ENCODE results near the gene ARHGEF28.

ARHGEF28 gene

DNA sequence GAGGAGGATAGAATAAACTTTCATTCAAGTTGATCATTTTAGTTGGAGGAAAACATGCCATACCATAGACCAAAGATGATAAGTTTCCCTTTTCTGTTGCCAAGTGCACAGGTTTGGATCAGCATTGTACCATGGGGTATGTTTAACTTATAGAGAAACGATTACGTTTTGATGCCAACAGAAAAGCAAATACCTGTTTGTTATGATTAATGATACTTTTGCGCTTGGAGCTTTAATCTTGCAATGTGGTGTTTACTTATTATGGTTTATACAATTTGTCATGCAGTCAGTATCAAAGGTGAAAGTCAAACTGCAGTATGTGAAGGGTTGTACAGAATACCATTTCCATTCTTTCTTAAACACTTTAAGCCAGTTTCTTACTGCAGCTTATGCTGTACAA lies 13.2 kb upstream of the ARHGEF28 start:
- H3K4me3 ChIP-seq: no peak overlapping the region
- no peak for DNase-seq (ENCODE audit: low spot score)
- no peak overlapping the region for H3K27ac ChIP-seq
- TF ChIP-seq, protein P1, sequence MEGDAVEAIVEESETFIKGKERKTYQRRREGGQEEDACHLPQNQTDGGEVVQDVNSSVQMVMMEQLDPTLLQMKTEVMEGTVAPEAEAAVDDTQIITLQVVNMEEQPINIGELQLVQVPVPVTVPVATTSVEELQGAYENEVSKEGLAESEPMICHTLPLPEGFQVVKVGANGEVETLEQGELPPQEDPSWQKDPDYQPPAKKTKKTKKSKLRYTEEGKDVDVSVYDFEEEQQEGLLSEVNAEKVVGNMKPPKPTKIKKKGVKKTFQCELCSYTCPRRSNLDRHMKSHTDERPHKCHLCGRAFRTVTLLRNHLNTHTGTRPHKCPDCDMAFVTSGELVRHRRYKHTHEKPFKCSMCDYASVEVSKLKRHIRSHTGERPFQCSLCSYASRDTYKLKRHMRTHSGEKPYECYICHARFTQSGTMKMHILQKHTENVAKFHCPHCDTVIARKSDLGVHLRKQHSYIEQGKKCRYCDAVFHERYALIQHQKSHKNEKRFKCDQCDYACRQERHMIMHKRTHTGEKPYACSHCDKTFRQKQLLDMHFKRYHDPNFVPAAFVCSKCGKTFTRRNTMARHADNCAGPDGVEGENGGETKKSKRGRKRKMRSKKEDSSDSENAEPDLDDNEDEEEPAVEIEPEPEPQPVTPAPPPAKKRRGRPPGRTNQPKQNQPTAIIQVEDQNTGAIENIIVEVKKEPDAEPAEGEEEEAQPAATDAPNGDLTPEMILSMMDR (IDR thresholded peaks at IDR 0.05): no peak

DNA sequence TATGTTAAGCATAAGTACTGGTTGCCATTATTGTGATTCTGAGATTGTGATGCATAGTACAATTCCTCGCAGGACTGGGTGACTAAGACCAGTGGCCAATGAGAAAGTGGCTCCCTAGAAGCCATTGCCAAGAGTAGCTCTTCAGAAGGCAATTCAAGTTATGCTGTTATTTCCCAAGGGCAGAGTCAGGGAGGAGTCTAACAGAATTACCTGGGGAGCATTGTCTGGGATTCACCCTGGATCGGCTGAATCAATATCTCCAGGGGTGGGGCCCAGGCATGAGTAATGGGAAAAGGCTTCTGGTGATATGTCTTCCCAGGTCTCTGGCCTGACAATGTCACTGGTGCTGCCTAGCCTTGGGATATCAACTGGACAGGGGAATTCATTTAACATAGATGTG lies 10.9 kb upstream of the ARHGEF28 start:
- TF ChIP-seq, protein P1 (IDR thresholded peaks at IDR 0.05): no peak
- DNase-seq (ENCODE audit: low spot score): no peak
- Histone ChIP-seq H3K4me3 (no peak overlapping the region), H3K27ac (no peak overlapping the region)

DNA sequence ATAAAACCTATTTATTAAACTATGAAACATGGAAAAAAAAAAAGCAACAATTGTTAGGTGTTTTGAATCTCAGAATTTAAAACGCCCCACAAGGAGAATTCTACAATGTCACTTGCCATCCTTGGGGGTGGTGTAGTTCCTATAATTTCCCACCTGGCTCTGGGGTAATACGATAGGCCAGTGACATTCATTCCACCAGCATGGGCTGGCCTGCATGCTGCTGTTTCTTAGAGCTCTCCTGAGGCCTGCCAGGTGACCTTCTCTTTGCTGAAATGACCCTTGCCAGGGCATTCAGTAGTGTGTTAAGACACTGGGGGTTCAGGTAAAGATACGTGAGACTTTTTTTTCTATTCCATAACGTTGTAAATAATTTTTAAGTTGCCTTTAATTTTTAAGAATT lies 10.0 kb upstream of the ARHGEF28 start:
- no peak overlapping the region for H3K27ac ChIP-seq
- no peak overlapping the region for H3K4me3 ChIP-seq
- TF ChIP-seq, protein P1 (IDR thresholded peaks at IDR 0.05): no peak
- no peak for DNase-seq (ENCODE audit: low spot score)

DNA sequence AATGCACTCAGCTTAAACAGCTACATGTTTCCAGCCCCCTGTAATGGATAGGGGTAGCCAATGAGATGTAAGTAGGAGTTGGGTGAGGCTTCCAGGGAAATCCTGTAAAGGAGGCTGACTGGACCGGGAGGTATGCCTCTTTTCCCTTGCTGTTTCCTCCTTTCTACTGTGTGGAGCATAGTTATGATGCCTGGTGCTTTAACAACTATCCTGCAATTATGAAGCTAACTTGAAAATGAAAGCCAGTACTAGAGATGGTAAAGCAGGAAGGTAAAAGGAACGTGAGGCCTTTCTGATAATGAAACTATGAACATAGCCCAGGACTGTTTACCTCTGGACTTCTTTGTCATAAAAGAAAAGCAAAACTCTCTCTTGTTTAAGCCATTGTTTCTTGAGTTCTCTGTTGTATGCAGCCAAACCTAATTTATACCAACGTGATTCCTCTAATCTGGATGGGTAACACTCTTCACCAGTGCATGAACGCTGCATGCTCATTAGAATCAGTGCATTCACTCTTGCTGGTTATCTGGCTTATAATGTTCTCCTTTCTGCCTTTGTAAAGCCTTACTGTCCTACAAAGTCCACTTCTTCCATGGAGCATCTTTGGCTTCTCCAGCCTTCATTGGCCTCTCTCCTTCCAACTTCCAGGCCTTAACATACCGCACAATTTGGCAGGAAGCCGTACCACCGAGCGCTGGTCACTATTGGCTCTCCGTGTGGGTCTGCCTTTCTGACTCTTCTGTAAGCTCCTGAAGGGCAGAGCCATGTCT lies 8.3 kb upstream of the ARHGEF28 start:
- Histone ChIP-seq H3K4me3 (no peak overlapping the region), H3K27ac (no peak overlapping the region)
- no peak for DNase-seq (ENCODE audit: low spot score)
- TF ChIP-seq, protein P1 (IDR thresholded peaks at IDR 0.05): no peak

DNA sequence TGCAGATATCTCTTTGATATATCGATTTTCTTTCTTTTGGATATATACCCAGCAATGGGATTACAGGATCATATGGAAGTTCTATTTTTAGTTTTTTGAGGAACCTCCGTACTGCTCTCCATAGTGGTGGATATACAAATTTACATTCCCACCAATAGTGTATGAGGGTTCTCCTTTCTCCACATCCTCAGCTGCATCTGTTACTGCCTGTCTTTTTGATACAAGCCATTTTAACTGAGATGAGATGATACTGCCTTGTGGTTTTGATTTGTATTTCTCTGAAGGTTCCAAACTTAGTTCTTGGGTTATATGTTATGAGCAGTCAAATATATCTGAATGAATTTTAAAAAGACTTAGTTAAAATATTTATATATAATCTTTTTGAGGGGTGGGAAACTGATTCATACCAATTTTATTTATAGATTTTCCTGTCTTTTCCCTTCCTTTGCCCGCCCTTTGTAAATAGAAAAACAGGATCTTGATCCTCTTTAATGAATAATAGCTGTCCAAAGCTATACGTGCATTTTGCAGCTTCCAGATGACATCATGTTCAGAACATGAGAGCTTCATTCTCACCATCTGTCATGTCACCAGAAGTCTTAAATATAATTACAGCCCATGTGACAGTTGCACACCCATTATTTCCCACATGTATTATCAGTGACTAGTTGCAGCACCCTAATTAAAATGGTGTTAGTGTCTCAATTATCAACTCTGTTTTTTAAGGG lies 6.2 kb upstream of the ARHGEF28 start:
- no peak for DNase-seq (ENCODE audit: low spot score)
- Histone ChIP-seq H3K4me3 (no peak overlapping the region), H3K27ac (no peak overlapping the region)
- TF ChIP-seq, protein P1 (IDR thresholded peaks at IDR 0.05): no peak

DNA sequence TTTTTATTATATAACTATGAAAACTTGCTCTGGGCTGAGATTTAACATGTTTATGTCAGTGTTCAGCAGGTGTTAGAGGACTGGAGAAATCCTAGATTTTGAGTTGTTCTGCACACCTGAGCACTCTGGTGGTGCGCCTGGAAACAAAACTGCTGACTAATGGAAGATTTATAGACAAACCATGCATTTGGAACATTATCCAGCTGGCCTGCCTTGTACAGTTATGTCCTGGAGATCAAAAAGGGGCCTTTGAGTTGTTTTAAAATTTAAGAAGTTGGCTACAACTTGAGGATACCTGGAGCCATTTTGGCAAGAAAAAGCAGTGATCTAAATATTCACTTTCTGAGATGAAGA lies 5.7 kb upstream of the ARHGEF28 start:
- H3K27ac ChIP-seq: no peak overlapping the region
- TF ChIP-seq, protein P1 (IDR thresholded peaks at IDR 0.05): no peak

DNA sequence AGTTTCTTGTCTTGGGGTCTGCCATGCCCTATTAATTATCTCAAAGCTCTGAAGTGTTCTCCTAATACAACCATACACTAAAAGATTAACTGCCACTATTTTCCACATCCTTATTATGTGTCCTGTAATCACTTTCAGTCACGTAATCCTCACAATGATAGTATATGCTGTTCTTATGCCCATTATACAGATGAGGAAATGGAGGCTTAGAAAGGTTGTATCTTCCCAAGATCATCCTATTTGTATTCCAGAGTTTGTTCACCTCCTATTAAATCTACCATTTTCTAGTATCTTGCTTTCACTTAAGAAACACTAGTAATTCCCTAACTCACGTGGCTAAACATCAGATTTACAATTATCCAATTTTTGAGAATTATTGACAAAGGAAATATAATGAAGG lies 2.9 kb upstream of the ARHGEF28 start:
- DNase-seq (ENCODE audit: low spot score): no peak
- TF ChIP-seq, protein P1 (IDR thresholded peaks at IDR 0.05): no peak
- Histone ChIP-seq H3K27ac (no peak overlapping the region), H3K4me3 (no peak overlapping the region)

More for the DNA sequence above, 5.7 kb upstream of the ARHGEF28 start:
- DNase-seq (ENCODE audit: low spot score): no peak
- no peak overlapping the region for H3K4me3 ChIP-seq

Data from coronary artery (tissue), 2 donors.